H1 (cell line): ENCODE measurements around the gene PRKN. TPM values are rescaled to one million over a fixed set of nuclear protein-coding genes. Genes with fewer than 3 reads are reported as not detected.

Experiments used
- CTCF ChIA-PET: fragments of 300-600 bp; sonication (Branson Sonifier 250); formaldehyde crosslinking; loops from one replicate; lab custom pipeline; 2021; ENCODE audit not compliant: partially characterized antibody; lab: Charles Lee
- POLR2A ChIA-PET: fragments of 300-600 bp; sonication (Branson Sonifier 250); formaldehyde crosslinking; loops from one replicate; lab custom pipeline; 2021; ENCODE audit warnings: inconsistent platforms; ENCODE audit not compliant: partially characterized antibody; lab: Charles Lee
- DNase-seq, 2 experiments: peaks; one replicate each; pipeline versions ENCODE4 v3.0.0 to v3.0.0-alpha.2; 2010 to 2022; ENCODE audit warnings: low spot score in 2 of 2, low read depth in 1 of 2, mixed read lengths in 1 of 2
- FAIRE-seq: peaks from 2 replicates; lab custom pipeline; 2011; peaks lifted over from hg19 to GRCh38; lab: Jason Lieb, UNC
- H2AFZ ChIP-seq: 2 replicates; pipeline ENCODE4 v1.8.1; 2012; ENCODE audit warnings: low read length, inconsistent platforms
- H2AK5ac ChIP-seq: 2 replicates; pipeline ENCODE4 v1.6.1; 2013; ENCODE audit warnings: low read depth, low read length
- H2BK120ac ChIP-seq: replicated peaks from 2 replicates; pipeline ENCODE3; 2013; ENCODE audit warnings: low read depth, low read length, inconsistent platforms
- H2BK12ac ChIP-seq: 2 replicates; pipeline ENCODE4 v1.6.1; 2013; ENCODE audit warnings: low read depth, low read length
- H2BK15ac ChIP-seq: 2 replicates; pipeline ENCODE4 v1.6.1; 2013; ENCODE audit warnings: low read length
- H2BK20ac ChIP-seq: 2 replicates; pipeline ENCODE4 v1.6.1; 2013; ENCODE audit warnings: low read length
- H2BK5ac ChIP-seq: 2 replicates; pipeline ENCODE4 v1.6.1; 2013; ENCODE audit warnings: low read depth, low read length
- H3K14ac ChIP-seq: 2 replicates; pipeline ENCODE4 v1.6.1; 2013; ENCODE audit warnings: inconsistent platforms; ENCODE audit not compliant: insufficient read length
- H3K18ac ChIP-seq: 2 replicates; pipeline ENCODE4 v1.6.1; 2013; ENCODE audit warnings: low read length; ENCODE audit errors: extremely low read depth
- H3K23ac ChIP-seq: 2 replicates; pipeline ENCODE4 v1.6.1; 2013; ENCODE audit warnings: inconsistent platforms; ENCODE audit not compliant: insufficient read length
- H3K23me2 ChIP-seq: 2 replicates; pipeline ENCODE4 v1.6.1; 2013; ENCODE audit warnings: low read depth, low read length
- H3K27ac ChIP-seq: 2 replicates; pipeline ENCODE4 v1.6.1; 2011; ENCODE audit warnings: low read depth, low read length, inconsistent platforms
- H3K27me3 ChIP-seq, 4 experiments: replicated peaks in 1 of 4; 1 replicate in 1 of 4; 2 replicates in 3 of 4; pipeline versions ENCODE4 v1.6.1 to v1.8.1; 2011 to 2013; ENCODE audit warnings: low read length in 3 of 4, mild to moderate bottlenecking in 3 of 4, inconsistent platforms in 2 of 4, mixed read lengths in 2 of 4, moderate library complexity in 1 of 4; ENCODE audit not compliant: control insufficient read depth in 3 of 4, insufficient read depth in 3 of 4; ENCODE audit errors: extremely low read depth in 1 of 4
- H3K36me3 ChIP-seq, 4 experiments: 2 replicates each; pipeline versions ENCODE4 v1.6.1 to v1.8.1; 2011 to 2013; ENCODE audit warnings: mild to moderate bottlenecking in 4 of 4, low read length in 3 of 4, moderate library complexity in 2 of 4, control low read depth in 1 of 4, inconsistent platforms in 1 of 4; ENCODE audit not compliant: insufficient read depth in 4 of 4, control insufficient read depth in 2 of 4
- H3K4ac ChIP-seq: replicated peaks from 2 replicates; pipeline ENCODE3; 2013; ENCODE audit warnings: low read length, low read depth, mixed read lengths, inconsistent platforms; ENCODE audit not compliant: insufficient read length
- H3K4me1 ChIP-seq, 4 experiments: replicated peaks in 1 of 4; 1 replicate in 1 of 4; 2 replicates in 3 of 4; pipeline versions ENCODE4 v1.6.1 to v1.8.1; 2011 to 2013; ENCODE audit warnings: low read length in 3 of 4, inconsistent platforms in 2 of 4, mixed read lengths in 1 of 4; ENCODE audit not compliant: insufficient read depth in 4 of 4, control insufficient read depth in 3 of 4
- H3K4me2 ChIP-seq, 2 experiments: 2 replicates each; pipeline versions ENCODE4 v1.6.1 to v1.8.1; 2011 to 2013; ENCODE audit warnings: low read depth in 2 of 2, low read length in 2 of 2, control low read depth in 1 of 2, inconsistent platforms in 1 of 2, mild to moderate bottlenecking in 1 of 2; ENCODE audit not compliant: insufficient read depth in 1 of 2
- H3K4me3 ChIP-seq, 4 experiments: fragments of 200-600, 300-600 bp in 1 of 4; sonication (generic), shearing (Covaris generic), sonication (Bioruptor Twin) in 1 of 4; 2 replicates each; pipeline versions ENCODE4 v1.5.1 to v1.8.1; 2011 to 2016; ENCODE audit warnings: low read length in 4 of 4, low read depth in 3 of 4, control low read depth in 2 of 4, inconsistent platforms in 2 of 4, mild to moderate bottlenecking in 2 of 4, mixed read lengths in 1 of 4, moderate library complexity in 1 of 4; ENCODE audit not compliant: insufficient read depth in 2 of 4; ENCODE audit errors: extremely low read depth in 1 of 4
- H3K56ac ChIP-seq: replicated peaks from 2 replicates; pipeline ENCODE3; 2013; ENCODE audit warnings: low read depth, mild to moderate bottlenecking, mixed read lengths, low read length, inconsistent platforms; ENCODE audit not compliant: insufficient read length
- H3K79me1 ChIP-seq: 2 replicates; pipeline ENCODE4 v1.6.1; 2013; ENCODE audit warnings: low read depth, low read length, control low read depth
- H3K79me2 ChIP-seq, 2 experiments: 2 replicates each; pipeline versions ENCODE4 v1.6.1 to v1.8.1; 2012 to 2013; ENCODE audit warnings: low read length in 2 of 2, mild to moderate bottlenecking in 2 of 2, inconsistent platforms in 1 of 2; ENCODE audit not compliant: insufficient read depth in 2 of 2, control insufficient read depth in 1 of 2
- H3K9ac ChIP-seq, 4 experiments: replicated peaks in 1 of 4; 1 replicate in 1 of 4; 2 replicates in 3 of 4; pipeline versions ENCODE4 v1.6.1 to v1.8.1; 2011 to 2013; ENCODE audit warnings: low read depth in 3 of 4, low read length in 3 of 4, control low read depth in 2 of 4, mild to moderate bottlenecking in 2 of 4, moderate library complexity in 2 of 4, inconsistent platforms in 1 of 4; ENCODE audit errors: extremely low read depth in 1 of 4
- H3K9me3 ChIP-seq, 2 experiments: 2 replicates each; pipeline versions ENCODE4 v1.6.1 to v1.8.1; 2012 to 2013; ENCODE audit warnings: mild to moderate bottlenecking in 2 of 2, moderate library complexity in 2 of 2, control low read depth in 1 of 2, inconsistent platforms in 1 of 2, low read depth in 1 of 2, low read length in 1 of 2, mixed read lengths in 1 of 2; ENCODE audit not compliant: insufficient read depth in 2 of 2
- H4K20me1 ChIP-seq, 2 experiments: replicated peaks in 1 of 2; 2 replicates each; pipeline versions ENCODE3 to v1.8.1; 2011 to 2013; ENCODE audit warnings: inconsistent platforms in 2 of 2, low read length in 2 of 2, mild to moderate bottlenecking in 1 of 2; ENCODE audit not compliant: insufficient read depth in 2 of 2, control insufficient read depth in 1 of 2
- H4K5ac ChIP-seq: 2 replicates; pipeline ENCODE4 v1.6.1; 2013; ENCODE audit warnings: low read length, low read depth, mixed read lengths, inconsistent platforms; ENCODE audit not compliant: insufficient read length
- H4K8ac ChIP-seq: 2 replicates; pipeline ENCODE4 v1.8.0; 2013; ENCODE audit warnings: mild to moderate bottlenecking, moderate library complexity, low read length, inconsistent platforms; ENCODE audit not compliant: insufficient read depth; ENCODE audit errors: extremely low read depth
- H4K91ac ChIP-seq: replicated peaks from 2 replicates; pipeline ENCODE3; 2013; ENCODE audit warnings: low read length, mixed read lengths, inconsistent platforms; ENCODE audit not compliant: insufficient read length
- CBX5 ChIP-seq: fragments of 300-800, 300-1000 bp; sonication (generic); IDR thresholded peaks from 2 replicates; pipeline ENCODE4 v1.7.1; 2016; ENCODE audit warnings: antibody characterized with exemption, low read length, low read depth
- CBX8 ChIP-seq: fragments of 300-800, 300-1000 bp; sonication (generic); IDR thresholded peaks from 2 replicates; pipeline ENCODE4 v1.7.1; 2016; ENCODE audit warnings: low read depth, low read length, borderline replicate concordance
- E2F6 ChIP-seq: IDR thresholded peaks from 2 replicates; pipeline ENCODE4 v1.6.1; 2012; ENCODE audit warnings: inconsistent platforms
- EZH2 ChIP-seq: fragments of 200-600 bp; sonication (generic); IDR thresholded peaks from 2 replicates; pipeline ENCODE4 v1.7.1; 2012; ENCODE audit warnings: low read depth, mild to moderate bottlenecking, moderate library complexity, low read length, inconsistent platforms; ENCODE audit not compliant: severe bottlenecking
- MAFK ChIP-seq: IDR thresholded peaks from 2 replicates; pipeline ENCODE4 v1.6.1; 2012; ENCODE audit warnings: low read depth, mild to moderate bottlenecking, improper control_type of control experiment, low read length
- NRF1 ChIP-seq: IDR thresholded peaks from 2 replicates; pipeline ENCODE4 v1.6.1; 2011; ENCODE audit warnings: mild to moderate bottlenecking, low read depth, low read length, improper control_type of control experiment
- RAD21 ChIP-seq, 2 experiments: IDR thresholded peaks in 1 of 2; conservative IDR thresholded peaks in 1 of 2; 2 replicates each; pipeline ENCODE4 v1.6.1; 2011; ENCODE audit warnings: low read depth in 2 of 2, low read length in 2 of 2, improper control_type of control experiment in 1 of 2, inconsistent platforms in 1 of 2, mild to moderate bottlenecking in 1 of 2, moderate library complexity in 1 of 2
- RXRA ChIP-seq: IDR thresholded peaks from 2 replicates; pipeline ENCODE4 v1.6.1; 2011; ENCODE audit warnings: low read depth, mild to moderate bottlenecking, low read length, moderate library complexity; ENCODE audit not compliant: insufficient read depth
- SIX5 ChIP-seq: IDR thresholded peaks from 2 replicates; pipeline ENCODE4 v1.6.1; 2011; ENCODE audit warnings: mild to moderate bottlenecking, low read depth, low read length
- TEAD4 ChIP-seq: IDR thresholded peaks from 2 replicates; pipeline ENCODE4 v1.6.1; 2012; ENCODE audit warnings: low read depth, low read length, inconsistent platforms, mixed read lengths
- WGBS, 2 experiments: shearing (Covaris generic) in 1 of 2; methylation state at CpG; one replicate each; pipeline versions ENCODE4 v1.1.6 to v1.1.7; 2013 to 2015; ENCODE audit warnings: low lambda C conversion rate in 2 of 2, mixed read lengths in 2 of 2, inconsistent platforms in 1 of 2, low coverage in 1 of 2, missing lambda C conversion rate in 1 of 2; ENCODE audit not compliant: insufficient replicate concordance in 2 of 2, insufficient coverage in 1 of 2, insufficient read length in 1 of 2; ENCODE audit errors: extremely low coverage in 1 of 2, missing lambda C conversion rate in 1 of 2; 5-methylcytosine and 5-hydroxymethylcytosine counted together
- polyA plus RNA-seq, 7 experiments: library from polyadenylated mRNA; depleted of rRNA in 3 of 7; stranded (reverse) in 5 of 7; unstranded in 2 of 7; fragments of >200 nt in 5 of 7; fragments of 200-250 nt in 2 of 7; gene quantifications; 1 replicate in 5 of 7; 2 replicates in 1 of 7; 4 replicates in 1 of 7; pipeline versions ENCODE4 v1.2.1 to v1.2.3, GENCODE V29; 2011 to 2013; ENCODE audit warnings: missing spikeins in 2 of 7, mixed read lengths in 2 of 7
- total RNA-seq: library from RNA; stranded (reverse); fragmentation: NEBNext Ultra II Directional; extraction: Animal tissue kit (Norgen Biotek cat#: 25700); gene quantifications from 2 replicates; pipeline ENCODE4 v1.2.1, GENCODE V29; 2021

The PRKN gene
- total and polyA plus RNA-seq, 2 of the 8 experiments (the other 6 are each of a cell fraction or from before 2014, with no cell fraction given): 0.13 to 0.29 TPM

- H2BK120ac ChIP-seq: no peak overlapping the region
- no peak overlapping the region for H3K18ac ChIP-seq
- no peaks in the 10 kb centered on the region for H3K9me3 ChIP-seq
- H2BK15ac ChIP-seq: no peak overlapping the region
- H3K27ac ChIP-seq: no peak overlapping the region
- no peak overlapping the region for H3K23ac ChIP-seq
- no peak overlapping the region for H2AK5ac ChIP-seq
- H3K56ac ChIP-seq: no peak overlapping the region
- POLR2A ChIA-PET: no interaction called here
- no peak overlapping the region for H3K4ac ChIP-seq
- no peaks in the 10 kb centered on the region for H3K27me3 ChIP-seq
- CTCF ChIA-PET: interaction anchor here (0.6 to 1.4 kb wide), 7 partner anchors 9 to 393 kb away, joined by 3 to 5 read pairs (median 3); no protein-coding TSS in a partner anchor
- no peaks in the 10 kb centered on the region for H3K23me2 ChIP-seq
- no peak overlapping the region for H2BK12ac ChIP-seq
- no peak overlapping the region for H4K8ac ChIP-seq
- H3K4me2 ChIP-seq: no peak overlapping the region
- no peak overlapping the region for H2BK20ac ChIP-seq
- no peak overlapping the region for H3K4me3 ChIP-seq
- FAIRE-seq: no peak
- H3K79me1 ChIP-seq: no peaks in the 10 kb centered on the region
- H3K79me2 ChIP-seq: no peaks in the 10 kb centered on the region
- H2BK5ac ChIP-seq: no peak overlapping the region
- no peak overlapping the region for H3K14ac ChIP-seq
- H3K9ac ChIP-seq: no peak overlapping the region
- no peaks in the 10 kb centered on the region for H4K20me1 ChIP-seq
- no peaks in the 10 kb centered on the region for H3K36me3 ChIP-seq
- 93% methylated on average over 11 of the region's 12 CpGs; no CpG with 5 or more reads in 1 of the 2 experiments for WGBS, 2 experiments
- no peak overlapping the region for H2AFZ ChIP-seq
- H3K4me1 ChIP-seq: peaks cover 0 to 5% (median under 1%) of the 10 kb centered on the region in 4 experiments; a peak in 5 of 7 replicates
- H4K91ac ChIP-seq: no peak overlapping the region
- DNase-seq: no peak
- H4K5ac ChIP-seq: no peak overlapping the region
- TF ChIP-seq NRF1 (no peak), E2F6 (no peak), CBX5 (no peak), MAFK (no peak), EZH2 (no peak), RXRA (no peak), RAD21 (IDR thresholded peaks at IDR 0.05 in 1 of 2, conservative IDR thresholded peaks at IDR 0.05 in 1 of 2; ENCODE audit: low read depth in 2 of 2, low read length in 2 of 2) (peak; percentile 44 to 55), TEAD4 (no peak), CBX8 (no peak), SIX5 (no peak)
Observed at GRCh38 chr6:161832622-161833021, 894.9 kb downstream of the PRKN start.
